ENCODE results near the gene SPIN1. TPM values are rescaled to one million over a fixed set of nuclear protein-coding genes. Genes with fewer than 3 reads are reported as not detected.

The SPIN1 gene
- total RNA-seq, 1 experiment from 2014 or later, result 56.9 TPM

DNA sequence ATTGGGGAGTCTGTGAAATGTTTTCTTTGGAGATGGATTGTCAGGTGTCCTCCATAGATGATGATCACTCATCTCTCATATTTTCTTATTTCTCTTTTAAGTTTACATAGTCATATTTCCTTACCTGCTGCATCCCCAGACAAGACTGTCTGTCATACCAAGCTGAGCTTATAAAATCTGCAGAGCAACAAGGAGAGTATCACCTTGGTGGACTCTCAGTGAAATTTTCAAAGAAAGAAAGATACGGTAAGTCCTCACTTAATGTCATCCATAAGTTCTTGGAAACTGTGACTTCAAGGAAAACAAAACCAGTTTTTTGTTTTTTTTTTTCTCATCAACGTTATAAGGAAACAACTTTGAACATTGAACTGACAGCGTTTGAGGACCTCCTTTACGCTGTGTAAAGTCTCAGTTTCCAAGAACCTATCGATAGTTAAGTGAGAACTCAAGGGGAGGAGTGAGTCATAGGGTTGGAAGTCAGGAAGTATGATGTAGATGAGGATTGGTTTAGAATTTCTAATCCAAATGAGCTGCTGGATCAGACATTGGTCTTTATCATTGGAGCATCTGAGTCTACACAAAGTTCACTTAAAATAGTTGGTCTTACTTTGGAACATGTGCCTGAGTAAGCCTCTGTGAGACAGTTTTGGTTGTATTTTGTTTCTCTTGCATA lies 45.5 kb downstream of the SPIN1 start:
- DNase-seq (ENCODE audit: low read depth), result peak; percentile 33

DNA sequence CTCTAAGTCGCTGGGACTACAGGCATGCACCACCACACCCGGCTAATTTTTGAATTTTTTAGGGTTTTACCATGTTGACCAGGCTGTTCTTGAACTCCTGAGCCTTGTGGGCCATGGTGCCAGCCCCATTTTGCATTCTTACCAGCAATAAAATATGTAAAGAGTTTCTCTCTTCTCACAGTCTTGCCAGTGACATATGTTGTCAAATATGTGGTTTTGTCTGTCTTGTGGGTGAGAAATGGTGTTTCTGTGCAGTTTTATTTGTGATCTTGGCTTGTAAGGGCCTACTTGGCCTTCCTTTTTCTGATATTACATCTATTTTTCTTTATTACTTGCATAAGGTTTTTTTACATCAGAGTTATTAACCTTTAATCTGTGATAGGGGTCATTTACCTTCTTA lies 47.1 kb downstream of the SPIN1 start:
- DNase-seq (ENCODE audit: low read depth), result no peak

DNA sequence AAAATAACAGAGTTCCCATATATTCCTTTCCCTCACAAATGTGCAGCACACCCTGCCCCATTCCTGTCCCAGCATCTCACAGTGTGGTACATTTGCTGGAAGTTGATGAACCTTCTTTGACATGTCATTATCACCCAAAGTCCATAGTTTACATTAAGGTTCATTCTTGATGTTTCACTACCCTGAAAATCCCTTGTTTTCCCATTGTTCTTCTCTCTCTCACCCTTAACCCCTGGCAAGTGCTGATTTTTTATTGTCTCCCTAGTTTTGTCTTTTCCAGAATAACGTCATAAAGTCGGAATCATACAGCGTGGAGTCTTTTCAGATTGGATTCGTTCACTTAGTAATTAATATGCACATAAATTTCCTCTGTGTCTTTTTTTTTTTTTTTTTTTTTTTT lies 48.1 kb downstream of the SPIN1 start:
- no peak for DNase-seq (ENCODE audit: low read depth)

DNA sequence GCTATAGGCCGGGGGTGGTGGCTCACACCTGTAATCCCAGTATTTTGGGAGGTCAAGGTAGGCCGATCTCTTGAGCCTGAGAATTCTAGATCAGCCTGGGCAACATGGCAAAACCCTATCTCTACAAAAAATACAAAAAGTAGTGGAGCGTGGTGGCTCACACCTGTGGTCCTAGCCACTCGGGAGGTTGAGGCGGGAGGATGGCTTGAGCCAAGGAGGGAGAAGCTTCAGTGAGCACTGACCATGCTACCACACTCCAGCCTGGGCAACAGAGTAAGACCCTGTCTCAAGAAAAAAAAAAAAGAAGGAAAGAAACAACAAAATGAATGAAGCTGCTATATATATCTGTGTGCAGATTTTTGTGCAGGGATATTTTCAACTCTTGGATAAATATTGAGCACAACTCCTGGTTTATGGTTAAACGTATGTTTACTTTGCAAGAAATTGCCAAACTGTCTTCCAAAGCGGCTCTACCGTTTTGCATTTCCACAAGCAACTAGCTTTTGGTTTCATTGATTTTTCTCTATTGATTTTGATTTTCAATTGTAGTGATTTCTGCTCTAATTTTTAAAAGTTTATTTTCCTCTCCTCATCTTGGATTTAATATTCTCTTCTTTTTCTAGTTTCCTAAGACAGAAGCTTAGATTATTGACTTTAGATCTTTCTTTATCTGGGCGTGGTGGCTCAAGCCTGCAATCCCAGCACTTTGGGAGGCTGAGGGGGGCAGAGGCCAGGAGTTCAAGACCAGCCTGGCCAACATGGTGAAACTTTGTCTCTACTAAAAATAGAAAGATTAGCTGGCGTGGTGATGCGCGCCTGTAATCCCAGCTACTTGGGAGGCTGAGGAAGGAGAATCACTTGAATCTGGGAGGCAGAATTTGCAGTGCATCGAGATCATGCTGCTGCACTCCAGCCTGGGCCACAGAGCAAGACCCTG lies 49.2 kb downstream of the SPIN1 start:
- DNase-seq (ENCODE audit: low read depth), result no peak

DNA sequence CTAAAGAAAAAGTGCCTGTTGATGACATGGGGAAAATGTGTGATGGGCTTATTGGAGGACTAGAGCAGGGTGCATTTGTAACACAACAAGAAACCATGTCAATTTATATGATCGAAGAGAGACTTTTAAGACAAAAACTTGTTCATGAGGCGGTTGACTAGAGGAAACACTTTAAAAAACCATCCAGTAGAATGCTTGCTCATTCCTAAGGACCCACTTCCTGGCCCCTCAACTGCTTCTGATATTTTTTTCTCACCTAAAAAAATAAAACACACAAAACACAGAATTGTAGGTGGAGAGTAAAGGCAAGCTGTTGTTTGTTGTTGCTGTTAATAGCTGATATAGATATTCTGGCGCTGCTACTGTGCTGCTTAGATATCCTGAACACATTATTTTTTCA lies 50.6 kb downstream of the SPIN1 start:
- DNase-seq (ENCODE audit: low read depth), result no peak

DNA sequence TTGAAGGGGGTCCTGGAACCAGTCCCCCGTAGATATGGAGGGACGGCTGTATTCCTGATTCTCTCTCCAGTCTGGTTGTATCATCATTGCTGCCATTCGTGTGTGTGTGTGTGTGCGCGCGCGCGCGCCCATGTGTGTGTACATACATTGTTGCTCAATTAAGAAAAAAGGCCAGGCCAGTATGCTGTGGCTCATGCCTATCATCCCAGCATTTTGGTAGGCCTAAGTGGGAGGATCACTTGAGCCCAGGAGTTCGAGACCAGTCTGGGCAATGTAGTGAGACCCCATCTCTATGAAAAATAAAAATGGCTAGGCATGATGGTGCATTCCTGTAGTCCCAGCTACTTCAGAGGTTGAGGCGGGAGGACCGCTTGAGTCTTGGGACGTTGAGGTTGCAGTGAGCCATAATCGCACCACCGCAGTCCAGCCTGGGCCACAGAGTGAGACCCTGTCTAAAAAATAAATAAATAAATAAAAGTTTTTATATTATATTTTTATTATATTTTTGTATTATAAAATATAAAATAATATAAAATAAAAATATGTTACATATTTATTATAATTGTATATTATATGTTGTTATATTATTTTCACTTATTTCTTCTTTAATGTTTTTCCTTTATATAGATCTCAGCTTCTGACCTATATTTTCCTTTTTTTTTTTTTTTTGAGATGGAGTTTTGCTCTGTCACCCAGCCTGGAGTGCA lies 53.2 kb downstream of the SPIN1 start:
- DNase-seq (ENCODE audit: low read depth), result no peak

DNA sequence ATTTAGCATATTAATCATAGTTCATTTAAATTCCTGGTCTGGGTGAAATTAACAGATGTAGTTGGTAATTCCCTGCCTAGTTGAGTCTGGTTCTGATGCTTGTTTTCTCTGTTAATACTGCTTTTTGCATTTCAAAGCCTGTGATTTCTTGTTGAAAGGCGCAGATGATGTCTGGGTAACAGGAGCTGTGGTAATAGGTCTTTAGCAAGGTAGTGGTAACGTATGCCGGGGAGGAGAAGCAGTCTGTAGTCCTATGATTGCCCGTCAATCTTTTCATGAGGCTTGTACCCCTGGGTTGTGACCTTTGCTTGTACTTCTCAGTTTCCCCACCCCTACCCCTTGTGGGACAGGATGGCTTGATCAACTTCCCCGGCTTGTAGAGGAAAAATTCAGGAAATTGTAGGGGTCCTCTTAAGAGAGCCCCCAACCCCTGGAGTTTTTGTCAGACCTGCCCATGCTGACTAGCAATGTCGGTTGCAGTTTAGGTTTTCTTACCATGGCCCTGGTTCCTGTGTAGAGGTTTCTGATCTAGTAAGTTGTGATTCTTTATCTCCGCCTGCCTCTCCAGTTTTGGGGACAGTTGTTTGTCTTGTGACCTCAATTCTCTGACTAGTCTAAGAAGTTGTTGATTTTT lies 55.4 kb downstream of the SPIN1 start:
- no peak for DNase-seq (ENCODE audit: low read depth)

DNA sequence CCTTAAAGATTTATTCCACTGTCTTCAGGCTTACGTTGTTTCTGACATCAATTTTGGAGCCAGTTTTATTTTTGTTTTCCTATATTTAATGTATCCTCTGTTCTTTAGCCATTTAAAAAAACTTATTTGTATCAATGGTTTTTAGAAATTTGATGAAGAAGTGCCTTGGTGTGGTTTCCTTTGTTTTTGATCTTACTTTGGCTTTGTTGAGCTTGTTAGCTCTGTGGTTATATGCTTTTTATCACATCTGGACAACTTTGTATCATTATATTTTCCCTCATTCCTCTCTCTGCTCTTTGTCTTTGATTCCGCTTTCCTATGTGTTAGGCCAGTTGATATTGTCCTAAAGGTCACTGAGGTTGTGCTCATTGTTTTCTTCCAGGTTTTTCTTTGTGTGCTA lies 58.5 kb downstream of the SPIN1 start:
- no peak for DNase-seq (ENCODE audit: low read depth)

DNA sequence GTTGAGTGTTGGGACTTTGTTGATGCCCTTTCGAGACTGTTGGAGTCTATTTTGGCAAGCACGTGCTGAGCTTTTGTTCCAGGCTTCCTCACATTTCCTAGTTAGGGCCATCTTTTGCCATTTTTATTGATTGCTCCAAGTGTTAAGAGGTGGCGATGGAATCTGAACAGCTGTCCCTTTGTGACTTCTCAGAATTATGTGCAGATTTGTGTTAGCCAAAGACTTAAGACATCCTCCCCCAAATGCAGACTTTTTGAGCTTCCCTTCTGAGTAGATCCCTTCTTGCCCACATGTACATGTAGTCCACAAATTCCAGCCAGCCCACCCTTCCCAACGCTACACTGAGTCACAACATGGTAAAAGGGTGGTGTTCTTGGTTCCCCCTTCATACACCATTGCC lies 59.2 kb downstream of the SPIN1 start:
- no peak for DNase-seq (ENCODE audit: low read depth)

DNA sequence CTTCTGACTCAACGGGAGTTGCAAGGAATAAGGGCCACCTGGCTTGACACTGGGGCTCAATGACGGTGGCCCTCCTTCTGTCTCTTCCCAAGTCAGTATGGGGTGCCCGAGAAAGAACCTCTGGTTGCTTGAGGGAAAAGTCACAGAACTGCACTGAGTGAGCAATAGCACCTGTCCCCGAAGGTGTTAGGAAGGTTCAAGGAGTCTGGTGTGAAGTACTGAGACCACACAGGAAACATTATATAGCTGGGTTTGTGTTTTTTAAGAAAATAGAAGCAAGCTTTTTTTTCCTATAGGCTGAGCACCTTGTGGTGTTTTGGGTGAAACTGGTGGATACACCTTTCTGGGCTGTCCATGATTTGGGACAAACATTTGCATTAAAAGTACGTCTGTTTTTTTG lies 62.9 kb downstream of the SPIN1 start:
- no peak for DNase-seq (ENCODE audit: low read depth)

DNA sequence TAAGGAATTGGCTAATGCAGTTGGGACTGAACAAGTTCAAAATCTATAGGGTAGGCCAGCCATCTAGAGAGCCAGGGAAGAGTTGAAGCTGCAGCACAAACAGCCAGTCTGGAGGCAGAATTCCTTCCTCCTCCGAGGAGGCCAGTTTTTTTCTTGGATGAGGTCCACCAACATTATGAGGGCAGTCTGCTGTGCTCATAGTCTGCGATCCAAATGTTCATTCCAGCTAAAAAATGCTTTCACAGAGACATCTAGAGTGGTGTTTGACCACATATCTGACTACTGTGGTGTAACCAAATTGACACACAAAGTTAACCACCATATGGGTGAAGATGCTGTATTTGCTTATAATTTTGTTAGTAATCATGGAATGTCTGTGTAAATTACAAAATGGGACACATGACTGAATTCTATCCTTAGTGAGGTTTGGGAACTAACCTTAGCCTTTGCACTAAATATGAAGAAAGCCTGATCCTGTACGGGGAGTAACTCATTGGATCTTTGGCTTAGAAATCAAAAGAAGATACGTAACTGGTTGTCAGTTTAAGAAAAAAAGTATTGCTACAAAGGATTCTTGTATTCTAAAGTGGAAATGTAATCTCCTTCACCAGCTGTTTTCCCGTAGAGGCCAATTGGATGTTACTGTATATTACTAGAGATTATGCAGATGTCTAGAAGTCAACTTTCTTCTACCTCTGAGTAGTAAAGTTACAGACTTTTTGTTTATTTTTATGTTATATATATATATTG lies 70.6 kb downstream of the SPIN1 start:
- no peak for DNase-seq (ENCODE audit: low read depth)

DNA sequence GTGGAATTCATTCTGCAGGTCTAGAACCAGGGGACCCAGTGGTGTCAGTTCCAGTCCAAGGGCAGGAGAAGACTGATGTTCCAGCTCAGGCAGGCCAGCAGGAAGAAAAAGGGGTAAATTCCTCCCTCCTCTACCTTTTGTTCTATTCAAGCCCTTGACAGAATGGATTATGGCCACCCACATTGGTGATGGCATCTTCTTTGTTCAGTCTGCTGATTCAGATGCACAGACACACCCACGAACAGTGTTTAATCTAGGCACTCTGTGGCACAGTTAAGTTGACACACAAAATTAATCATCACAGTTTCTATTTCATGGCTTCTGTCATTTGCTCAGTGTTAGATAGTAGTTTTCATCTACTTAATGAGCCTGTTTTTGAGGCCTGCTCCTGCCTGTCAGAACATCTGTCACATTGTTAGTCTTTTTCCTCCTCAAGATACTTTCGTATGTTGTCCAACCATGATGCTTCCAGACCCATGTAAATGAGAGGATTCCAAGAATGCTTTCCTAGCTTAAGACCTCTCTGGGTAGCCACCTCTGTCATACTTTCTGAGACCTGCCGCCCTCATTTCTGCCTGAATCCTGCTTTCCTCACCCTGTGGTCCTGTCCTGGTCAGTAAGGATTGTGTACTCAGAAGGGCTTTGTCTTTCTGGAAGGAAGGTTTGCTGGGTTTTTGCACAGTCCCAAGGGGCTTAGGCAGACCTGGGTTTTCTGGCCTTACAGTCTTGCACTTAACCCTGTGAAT lies 72.5 kb downstream of the SPIN1 start:
- no peak for DNase-seq (ENCODE audit: low read depth)

DNA sequence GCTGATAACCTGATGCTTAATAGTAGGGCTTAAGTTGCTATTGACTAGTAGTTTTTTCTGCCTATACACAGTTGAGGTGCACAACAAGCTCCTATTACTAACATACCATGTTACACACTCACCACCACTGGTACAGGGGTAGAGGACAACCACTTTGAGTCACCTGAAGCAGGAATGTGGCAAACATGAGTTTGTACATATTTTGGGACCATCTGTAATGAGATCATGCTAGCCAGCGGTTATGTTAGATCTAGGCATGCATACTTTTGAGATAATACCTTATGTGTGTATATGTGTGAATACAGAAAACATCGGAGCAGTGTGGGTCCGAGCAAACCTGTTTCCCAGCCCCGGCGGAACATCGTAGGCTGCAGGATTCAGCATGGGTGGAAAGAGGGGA lies 73.9 kb downstream of the SPIN1 start:
- peak; percentile 5 for DNase-seq (ENCODE audit: low read depth)

DNA sequence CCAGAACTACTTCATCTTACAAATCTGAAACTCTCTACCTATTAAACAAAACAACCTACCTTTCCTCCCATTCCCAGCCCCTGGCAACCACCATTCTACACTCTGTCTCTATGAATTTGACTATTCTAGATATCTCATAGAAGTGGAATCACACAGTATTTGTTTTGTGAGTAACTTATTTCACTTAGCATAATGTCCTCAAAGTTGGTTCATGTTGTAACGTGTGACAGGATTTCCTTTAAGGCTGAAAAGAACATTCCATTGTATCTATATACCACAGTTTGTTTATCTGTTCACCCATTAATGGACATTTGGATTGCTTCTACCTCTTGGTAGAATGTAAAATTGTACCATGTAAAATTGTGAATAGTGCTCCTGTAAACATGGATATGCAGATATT lies 76.6 kb downstream of the SPIN1 start:
- no peak for DNase-seq (ENCODE audit: low read depth)

DNA sequence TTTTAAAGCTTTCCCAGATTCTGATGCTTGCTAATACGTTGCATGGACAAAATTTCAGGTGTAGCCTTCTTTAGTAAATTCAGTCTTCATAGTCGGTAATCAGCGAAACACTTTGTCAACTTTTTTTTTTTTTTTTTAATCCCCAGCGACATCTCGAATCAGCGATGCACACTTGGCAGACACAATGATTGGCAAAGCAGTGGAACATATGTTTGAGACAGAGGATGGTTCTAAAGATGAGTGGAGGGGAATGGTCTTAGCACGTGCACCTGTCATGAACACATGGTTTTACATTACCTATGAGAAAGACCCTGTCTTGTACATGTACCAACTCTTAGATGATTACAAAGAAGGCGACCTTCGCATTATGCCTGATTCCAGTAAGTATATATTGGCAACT lies 80.0 kb downstream of the SPIN1 start:
- no peak for DNase-seq (ENCODE audit: low read depth)

DNA sequence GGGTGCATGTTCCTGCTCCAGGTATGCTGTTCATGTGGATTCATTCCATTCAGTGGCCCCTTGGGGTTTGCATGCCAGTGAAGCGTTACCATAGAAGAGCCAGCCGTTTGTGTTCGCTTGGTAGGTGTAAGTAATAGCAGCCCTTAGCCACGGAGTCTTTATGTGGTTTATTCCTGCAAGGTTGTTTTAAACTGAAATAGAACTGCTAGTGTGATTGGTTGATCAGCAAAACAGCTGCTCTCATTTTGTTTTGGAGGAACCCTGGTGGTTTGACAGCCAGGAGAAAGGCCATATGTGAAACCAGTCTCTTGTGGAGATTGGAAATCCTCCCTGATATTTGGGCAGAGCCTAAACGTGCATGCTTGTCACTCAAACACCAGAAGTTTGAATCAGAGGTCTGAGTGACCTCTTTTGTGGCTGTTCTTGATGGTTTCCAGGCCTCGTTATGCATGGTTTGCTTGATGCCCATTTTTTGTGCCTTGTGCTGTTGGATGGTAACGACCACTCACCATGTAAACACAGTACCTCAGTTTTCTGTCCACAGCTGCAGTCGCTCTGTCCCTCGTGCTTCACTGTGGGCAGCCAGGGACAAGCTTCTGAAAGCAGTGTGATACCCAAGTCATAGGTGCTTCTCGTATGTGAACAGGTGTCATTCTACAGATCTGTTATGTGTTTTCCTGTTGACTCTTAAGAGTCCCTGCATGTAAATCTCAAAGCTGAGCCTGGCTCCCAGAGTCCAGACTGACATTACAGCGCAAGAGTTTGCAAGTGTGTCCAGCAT lies 88.4 kb downstream of the SPIN1 start:
- no peak for DNase-seq (ENCODE audit: low read depth)

DNA sequence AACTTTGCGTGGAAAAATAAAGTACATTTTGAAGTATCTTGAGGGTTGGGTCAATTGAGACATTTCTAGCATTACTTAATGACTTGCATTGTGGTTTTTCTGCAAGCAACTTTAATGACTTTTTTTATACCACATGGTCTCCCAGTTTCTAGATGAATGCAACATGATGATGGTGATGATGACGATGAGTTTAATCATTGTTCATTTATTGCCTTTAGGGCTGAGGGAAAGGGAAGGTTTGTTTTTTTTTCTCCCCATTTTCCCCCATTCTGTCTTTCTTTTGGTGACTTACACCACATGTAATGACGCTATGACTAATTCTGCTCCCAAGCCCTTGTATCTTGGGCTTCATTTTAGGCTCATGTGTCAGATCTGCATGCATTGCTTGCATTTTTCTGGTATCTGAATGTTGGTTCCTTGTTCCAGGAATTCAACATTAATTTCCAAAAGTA lies 89.1 kb downstream of the SPIN1 start:
- peak; percentile 97 for DNase-seq (ENCODE audit: low read depth)

DNA sequence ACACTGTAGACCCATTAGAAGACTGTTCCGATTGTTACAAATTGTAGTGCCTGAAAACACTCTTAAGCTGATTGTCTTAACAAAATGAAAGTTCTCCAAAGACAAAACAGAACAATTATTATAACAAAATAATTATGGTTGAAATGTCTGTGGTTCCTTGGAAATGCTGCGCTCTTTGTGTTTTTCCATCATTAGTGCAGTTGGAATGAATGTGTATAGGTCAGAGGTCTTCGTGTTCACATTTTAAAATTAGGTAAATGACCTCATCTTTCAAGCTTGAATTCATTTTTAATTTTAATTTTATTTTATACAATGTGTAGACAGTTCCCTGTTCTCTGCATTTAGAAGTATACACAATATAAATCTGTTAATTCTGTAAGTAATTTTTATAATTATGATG lies 90.0 kb downstream of the SPIN1 start:
- DNase-seq (ENCODE audit: low read depth), result no peak

DNA sequence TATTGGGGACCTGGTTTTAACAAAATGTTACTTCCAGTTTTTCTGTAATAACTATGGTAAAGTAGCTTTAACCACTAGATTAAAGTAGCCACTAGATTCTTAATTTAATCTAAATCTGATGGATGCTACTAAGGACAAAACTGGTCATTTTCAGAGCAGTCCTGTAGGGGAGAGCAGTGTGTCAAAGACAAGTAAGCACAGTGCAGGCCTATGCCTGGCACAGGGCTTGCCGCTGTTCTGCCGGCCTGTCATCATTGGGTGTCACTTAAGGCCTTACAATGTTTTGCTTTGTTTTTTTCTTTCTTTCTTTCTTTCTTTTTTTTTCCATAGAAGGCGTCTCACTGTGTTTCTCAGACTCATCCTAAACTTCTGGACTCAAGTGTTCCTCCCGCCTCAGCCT lies 93.7 kb downstream of the SPIN1 start:
- DNase-seq (ENCODE audit: low read depth), result no peak

All from HT1080 (cell line).